ENCODE data around the gene PLEKHG4B. TPM values are rescaled to one million over a fixed set of nuclear protein-coding genes. Genes with fewer than 3 reads are reported as not detected.

PLEKHG4B gene
- total and polyA plus RNA-seq, 2 of the 8 experiments (the other 6 are each of a cell fraction or from before 2014, with no cell fraction given): 31.1 to 43.6 TPM

GRCh38 chr5:200985-201384 lies 109.0 kb downstream of the PLEKHG4B start:
- WGBS, 2 experiments (ENCODE audit: extremely low coverage in 1 of 2, insufficient coverage in 1 of 2, insufficient read length in 1 of 2, insufficient replicate concordance in 2 of 2, low coverage in 1 of 2, low lambda C conversion rate in 2 of 2, missing lambda C conversion rate in 1 of 2): 89% methylated on average over 3 of the region's 4 CpGs; no CpG with 5 or more reads in 1 of the 2 experiments
- Histone ChIP-seq H3K4ac (replicated peaks; ENCODE audit: insufficient read length, low read depth, low read length) (no peak overlapping the region), H2BK120ac (replicated peaks; ENCODE audit: low read depth, low read length) (no peak overlapping the region), H2BK12ac (ENCODE audit: low read depth, low read length) (no peak overlapping the region), H3K79me2 (ENCODE audit: control insufficient read depth in 1 of 2, insufficient read depth in 2 of 2, low read length in 2 of 2) (no peaks in the 10 kb centered on the region; a peak in 1 of 4 replicates), H4K8ac (ENCODE audit: extremely low read depth, insufficient read depth, low read length) (no peak overlapping the region), H2BK20ac (ENCODE audit: low read length) (no peak overlapping the region), H3K56ac (replicated peaks; ENCODE audit: insufficient read length, low read depth, low read length) (no peak overlapping the region), H3K4me1 (replicated peaks in 1 of 4; ENCODE audit: control insufficient read depth in 3 of 4, insufficient read depth in 4 of 4, low read length in 3 of 4) (no peaks in the 10 kb centered on the region), H3K27ac (ENCODE audit: low read depth, low read length) (no peak overlapping the region), H2BK15ac (ENCODE audit: low read length) (no peak overlapping the region), H2BK5ac (ENCODE audit: low read depth, low read length) (no peak overlapping the region), H4K91ac (replicated peaks; ENCODE audit: insufficient read length, low read length) (no peak overlapping the region), H2AFZ (ENCODE audit: low read length) (no peak overlapping the region), H3K9me3 (ENCODE audit: insufficient read depth in 2 of 2, low read depth in 1 of 2, low read length in 1 of 2) (no peaks in the 10 kb centered on the region), H3K27me3 (replicated peaks in 1 of 4; ENCODE audit: control insufficient read depth in 3 of 4, extremely low read depth in 1 of 4, insufficient read depth in 3 of 4, low read length in 3 of 4) (no peaks in the 10 kb centered on the region), H2AK5ac (ENCODE audit: low read depth, low read length) (no peak overlapping the region), H3K9ac (replicated peaks in 1 of 4; ENCODE audit: extremely low read depth in 1 of 4, low read depth in 3 of 4, low read length in 3 of 4) (no peak overlapping the region), H4K20me1 (replicated peaks in 1 of 2; ENCODE audit: control insufficient read depth in 1 of 2, insufficient read depth in 2 of 2, low read length in 2 of 2) (peaks cover 3 to 13% of the 10 kb centered on the region in 2 experiments), H4K5ac (ENCODE audit: insufficient read length, low read depth, low read length) (no peak overlapping the region), H3K14ac (ENCODE audit: insufficient read length) (no peak overlapping the region), H3K18ac (ENCODE audit: extremely low read depth, low read length) (no peak overlapping the region), H3K4me2 (ENCODE audit: insufficient read depth in 1 of 2, low read depth in 2 of 2, low read length in 2 of 2) (no peak overlapping the region), H3K36me3 (ENCODE audit: control insufficient read depth in 2 of 4, insufficient read depth in 4 of 4, low read length in 3 of 4) (peaks cover 2 to 16% (median 10%) of the 10 kb centered on the region in 4 experiments), H3K79me1 (ENCODE audit: low read depth, low read length) (no peaks in the 10 kb centered on the region; the same call in 1 of the 2 replicates), H3K23me2 (ENCODE audit: low read depth, low read length) (no peaks in the 10 kb centered on the region), H3K23ac (ENCODE audit: insufficient read length) (no peak overlapping the region), H3K4me3 (ENCODE audit: extremely low read depth in 1 of 4, insufficient read depth in 2 of 4, low read depth in 3 of 4, low read length in 4 of 4) (no peak overlapping the region)
- ChIA-PET POLR2A (ENCODE audit: partially characterized antibody) (interaction anchor here (1.1 kb wide), 1 partner anchor 10 kb away, joined by 3 read pairs; the partner anchor contains the start of gene LRRC14B), CTCF (ENCODE audit: partially characterized antibody) (interaction anchor here (0.5 to 1.6 kb wide), 3 partner anchors 13 to 160 kb away, joined by 3 to 5 read pairs (median 4); no protein-coding TSS in a partner anchor)
- FAIRE-seq (no peak), DNase-seq (ENCODE audit: low read depth in 1 of 2, low spot score in 2 of 2) (no peak)
- TF ChIP-seq POLR2A (IDR thresholded peaks at IDR 0.05; ENCODE audit: control extremely low read depth in 1 of 2, low read depth in 2 of 2, low read length in 2 of 2): no peak
- TF ChIP-seq TAF1 (IDR thresholded peaks at IDR 0.05; ENCODE audit: low read depth, low read length): no peak
